Gastroesophageal sphincter (tissue), 3 donors: ENCODE data around the gene PABPN1.

Experiments
- POLR2AphosphoS5 ChIP-seq: sonication (generic); formaldehyde crosslinking; IDR thresholded peaks from one replicate; pipeline ENCODE4 v1.6.1; 2017; ENCODE audit warnings: antibody characterized with exemption
- TF ChIP-seq, protein P1 (sequence below), 4 experiments: fragments of 200-600 bp in 2 of 4; fragments of 450-650 bp in 2 of 4; sonication (generic) in 1 of 4; IDR thresholded peaks; one replicate each; pipeline ENCODE4 v1.5.1; 2017 to 2019; ENCODE audit warnings: antibody characterized with exemption in 4 of 4, mild to moderate bottlenecking in 2 of 4, moderate library complexity in 2 of 4

DNA sequence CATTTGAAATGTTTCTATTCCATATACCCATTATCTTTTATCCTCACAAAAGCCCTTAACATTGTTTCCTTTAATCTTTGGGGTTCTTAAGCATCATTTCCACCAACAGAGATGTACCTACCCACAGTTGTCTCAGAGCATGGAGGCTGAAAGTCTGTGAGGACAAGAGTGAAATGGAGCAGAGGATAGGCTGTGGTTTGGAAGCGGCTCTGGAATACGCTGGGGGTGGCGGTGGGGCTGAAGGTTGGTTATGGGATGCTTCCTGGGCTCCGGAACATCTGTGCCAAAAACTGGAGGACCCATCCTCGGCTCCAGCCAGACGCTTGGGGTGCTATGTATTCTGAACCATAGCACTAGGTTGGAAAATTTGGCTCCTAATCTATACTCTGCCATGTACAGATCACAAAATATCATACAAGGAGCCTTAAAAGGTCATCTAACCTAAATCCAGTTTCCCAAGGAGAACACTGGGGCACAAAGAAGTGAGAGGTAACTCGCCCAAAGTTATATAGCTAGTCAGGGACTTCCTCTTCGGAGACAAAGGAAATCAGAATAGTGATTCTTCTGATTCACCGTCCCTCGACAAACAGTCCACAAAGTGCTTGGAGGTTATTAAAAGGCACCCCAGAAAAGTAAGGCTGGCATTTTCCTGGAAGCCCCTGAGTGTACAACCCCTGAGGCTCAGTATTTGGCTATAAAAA is 21.1 kb upstream of the PABPN1 start:
- TF ChIP-seq, protein P1, sequence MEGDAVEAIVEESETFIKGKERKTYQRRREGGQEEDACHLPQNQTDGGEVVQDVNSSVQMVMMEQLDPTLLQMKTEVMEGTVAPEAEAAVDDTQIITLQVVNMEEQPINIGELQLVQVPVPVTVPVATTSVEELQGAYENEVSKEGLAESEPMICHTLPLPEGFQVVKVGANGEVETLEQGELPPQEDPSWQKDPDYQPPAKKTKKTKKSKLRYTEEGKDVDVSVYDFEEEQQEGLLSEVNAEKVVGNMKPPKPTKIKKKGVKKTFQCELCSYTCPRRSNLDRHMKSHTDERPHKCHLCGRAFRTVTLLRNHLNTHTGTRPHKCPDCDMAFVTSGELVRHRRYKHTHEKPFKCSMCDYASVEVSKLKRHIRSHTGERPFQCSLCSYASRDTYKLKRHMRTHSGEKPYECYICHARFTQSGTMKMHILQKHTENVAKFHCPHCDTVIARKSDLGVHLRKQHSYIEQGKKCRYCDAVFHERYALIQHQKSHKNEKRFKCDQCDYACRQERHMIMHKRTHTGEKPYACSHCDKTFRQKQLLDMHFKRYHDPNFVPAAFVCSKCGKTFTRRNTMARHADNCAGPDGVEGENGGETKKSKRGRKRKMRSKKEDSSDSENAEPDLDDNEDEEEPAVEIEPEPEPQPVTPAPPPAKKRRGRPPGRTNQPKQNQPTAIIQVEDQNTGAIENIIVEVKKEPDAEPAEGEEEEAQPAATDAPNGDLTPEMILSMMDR (IDR thresholded peaks at IDR 0.05) = no peak
- no peak for TF ChIP-seq POLR2AphosphoS5
